Measurements from ENCODE around the gene DDX39A. TPM values are rescaled to one million over a fixed set of nuclear protein-coding genes. Genes with fewer than 3 reads are reported as not detected.
A peak's percentile ranks its signal among the peaks of the same experiment; 100 is the strongest.

DDX39A gene
- polyA plus RNA-seq, 2 of the 4 experiments (the other 2 are of a cell fraction), result 59.0 to 118 TPM

DNA sequence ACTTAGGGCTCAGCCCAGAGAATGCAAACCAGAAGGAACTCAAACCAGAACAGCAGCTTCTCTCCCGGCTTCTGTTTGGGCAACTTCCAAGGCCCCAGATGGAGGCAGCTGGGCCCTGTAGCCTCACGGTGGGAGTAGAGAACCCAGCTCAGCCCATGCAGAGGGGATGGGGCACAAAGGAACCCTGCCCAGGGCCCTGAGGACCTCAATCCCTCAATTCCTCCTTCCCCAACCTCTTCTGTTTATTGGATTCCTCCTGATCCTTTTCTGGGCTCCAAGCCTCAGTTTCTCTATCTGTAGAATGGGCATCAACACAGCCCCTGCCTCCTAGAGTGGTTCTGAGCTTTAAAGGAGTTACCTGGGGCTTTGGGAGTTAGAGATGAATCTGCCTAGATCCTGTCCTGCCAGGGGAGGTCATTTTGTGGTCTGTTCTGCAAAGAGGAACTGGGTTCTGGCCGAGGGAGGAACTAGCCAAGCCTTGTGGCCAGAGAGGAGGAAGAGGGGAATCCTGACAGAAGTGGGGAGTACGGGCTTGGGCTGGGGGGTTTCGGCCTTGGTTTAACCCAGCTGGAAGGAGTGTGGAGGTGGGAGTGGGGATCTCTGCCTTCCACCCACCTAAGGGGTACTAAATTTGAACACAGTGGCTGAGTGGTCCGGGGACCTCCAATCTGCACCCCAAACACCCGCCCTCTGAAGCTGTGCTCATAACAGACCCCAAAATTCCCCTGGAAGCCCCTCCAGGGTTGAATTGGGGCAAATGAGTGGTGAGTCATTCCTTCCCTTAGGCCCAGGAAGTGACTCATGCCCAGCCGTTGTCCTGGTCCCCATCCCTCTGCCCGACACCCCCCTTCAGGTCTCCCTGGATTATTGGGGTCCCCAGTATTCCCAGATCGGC, 35.2 kb downstream of the DDX39A start:
- FAIRE-seq (no peak), DNase-seq (ENCODE audit: low read depth in 1 of 2, low spot score in 1 of 2) (no peak), ATAC-seq (peak in 1 of 2 experiments; percentile 18; a peak in 3 of 6 replicates)
- POLR2A ChIA-PET, result interaction anchor here (0.6 kb wide), 1 partner anchor 266 kb away, joined by 4 read pairs; no protein-coding TSS in a partner anchor
- peak overlapping the region; percentile 24 for H3K4me3 ChIP-seq
- H3K27ac ChIP-seq, result peak overlapping the region; percentile 86 to 94
- TF ChIP-seq HDAC2 (IDR thresholded peaks at IDR 0.05) (peak; percentile 57; the same call in 1 of the 2 replicates), FOSB (CRISPR knock-in tag; IDR thresholded peaks at IDR 0.05) (no peak), KDM1A (IDR thresholded peaks at IDR 0.05; ENCODE audit: low read depth) (peak; percentile 93), FOSL2 (IDR thresholded peaks at IDR 0.05) (peak; percentile 84), FOSL2 (CRISPR knock-in tag; IDR thresholded peaks at IDR 0.05) (peak; percentile 95), JUNB (IDR thresholded peaks at IDR 0.05) (peak; percentile 63)
- no peaks in the 10 kb centered on the region for H3K9me3 ChIP-seq
- CTCF ChIA-PET, result interaction anchor here (0.7 to 1.3 kb wide), 2 partner anchors 22 to 35 kb away, joined by 3 read pairs; no protein-coding TSS in a partner anchor
- peak overlapping the region; percentile 95 for H3K4me2 ChIP-seq
- peaks cover 34% of the 10 kb centered on the region for H3K4me1 ChIP-seq
- 15% methylated on average over 9 of the region's 10 CpGs for WGBS (ENCODE audit: missing lambda C conversion rate)

DNA sequence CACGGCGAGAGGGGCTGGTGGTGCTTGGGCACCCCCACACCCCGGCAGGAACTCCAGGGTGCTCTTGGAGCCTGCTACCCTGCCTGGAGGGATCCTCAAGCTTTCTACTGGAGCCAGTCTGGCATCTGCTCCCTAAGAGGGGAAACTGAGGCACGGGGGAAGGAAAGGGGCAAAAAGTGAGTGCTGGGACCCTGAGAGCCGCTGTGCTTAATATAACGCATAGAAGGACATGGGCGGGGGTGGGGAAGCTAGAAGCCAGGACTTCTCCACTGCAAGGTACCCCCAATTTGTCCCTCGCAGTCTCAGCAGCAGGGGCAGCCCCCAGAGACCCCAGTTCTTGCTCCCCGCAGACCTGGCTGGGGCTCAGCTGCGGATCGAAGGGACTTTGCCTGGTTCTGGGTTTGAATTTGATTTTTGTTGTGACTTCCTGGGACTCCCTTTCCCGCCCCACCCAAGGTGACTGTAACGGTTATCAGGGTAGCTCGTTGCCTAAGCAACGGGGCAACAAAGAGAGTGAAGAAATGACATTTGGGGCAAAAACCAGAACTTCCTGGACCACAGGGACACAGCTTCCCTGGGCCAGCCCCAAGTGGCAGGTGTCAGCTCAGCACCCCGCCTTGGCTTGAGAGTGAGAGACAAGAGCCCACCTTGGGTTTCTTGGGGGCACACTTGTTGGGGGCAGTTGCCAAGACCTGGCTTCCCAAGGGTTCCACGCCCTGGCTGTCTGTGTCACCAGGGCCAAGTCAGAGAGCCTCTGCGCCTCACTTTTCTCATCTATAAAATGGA, 37.3 kb downstream of the DDX39A start:
- H3K4me3 ChIP-seq, result peak overlapping the region; percentile 84
- peak overlapping the region; percentile 99 for H3K4me2 ChIP-seq
- ChIA-PET CTCF (interaction anchor here (0.9 to 1.8 kb wide), 5 partner anchors 11 to 182 kb away, joined by 3 to 11 read pairs (median 5); no protein-coding TSS in a partner anchor), POLR2A (interaction anchor here (0.5 to 1.0 kb wide), 3 partner anchors 26 to 534 kb away, joined by 3 to 11 read pairs (median 6); no protein-coding TSS in a partner anchor)
- peak in 1 of 2 experiments; percentile 77 for DNase-seq (ENCODE audit: low read depth in 1 of 2, low spot score in 1 of 2)
- no peaks in the 10 kb centered on the region for H3K9me3 ChIP-seq
- peak overlapping the region; percentile 94 for H3K27ac ChIP-seq
- peak; percentile 68 to 74 for ATAC-seq
- 0 out of 2 replicates have a peak, but pooled peaks have one; percentile 25 for TF ChIP-seq PHF8 (IDR thresholded peaks at IDR 0.05; ENCODE audit: borderline replicate concordance, low read depth)
- TF ChIP-seq HOXB5 (CRISPR knock-in tag; IDR thresholded peaks at IDR 0.05), result no peak
- TF ChIP-seq JUN (IDR thresholded peaks at IDR 0.05), result no peak
- TF ChIP-seq KDM1A (IDR thresholded peaks at IDR 0.05; ENCODE audit: low read depth), result peak; percentile 78; the same call in 1 of the 2 replicates
- no peak for TF ChIP-seq POLR2AphosphoS2 (conservative IDR thresholded peaks at IDR 0.05; ENCODE audit: low read length)
- WGBS (ENCODE audit: missing lambda C conversion rate), result 2% methylated on average over 13 of the region's 18 CpGs
- no peak for FAIRE-seq
- peaks cover 34% of the 10 kb centered on the region for H3K4me1 ChIP-seq

DNA sequence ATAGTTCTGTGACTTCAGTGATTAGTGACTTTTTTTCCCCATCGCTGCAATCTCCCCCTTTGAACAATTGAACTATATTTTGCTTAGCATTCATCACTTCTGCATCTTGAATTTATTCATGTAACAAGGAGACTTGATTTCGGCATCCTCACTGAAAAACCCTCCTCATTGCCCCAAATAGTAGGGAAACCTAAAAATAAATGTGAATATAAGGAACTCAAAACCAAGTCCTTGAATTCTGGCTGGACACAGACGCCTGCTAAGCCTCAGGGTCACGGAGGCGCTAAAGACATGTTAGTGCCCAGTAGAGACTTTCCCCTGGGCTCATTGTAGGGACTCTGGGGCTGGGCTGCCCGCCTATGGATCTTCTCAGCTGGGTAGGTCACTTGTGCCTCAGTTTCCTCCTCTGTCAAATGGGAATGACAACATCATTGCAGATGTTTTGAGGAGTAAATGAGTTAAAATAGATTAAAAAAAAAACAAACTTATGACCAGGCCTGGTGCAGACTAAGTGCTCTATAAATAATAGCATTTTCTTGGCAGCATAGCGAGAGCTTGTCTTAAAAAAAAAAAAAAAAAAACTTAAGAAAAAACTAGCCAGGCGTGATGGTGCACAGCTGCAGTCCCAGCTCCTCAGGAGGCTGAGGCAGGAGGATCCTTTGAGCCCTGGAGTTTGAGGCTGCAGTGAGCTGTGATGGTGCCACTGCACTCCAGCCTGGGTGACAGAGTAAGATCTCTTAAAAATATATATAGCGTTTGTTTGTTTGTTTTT, 39.7 kb downstream of the DDX39A start:
- peaks cover 27% of the 10 kb centered on the region for H3K4me1 ChIP-seq
- no peak for FAIRE-seq
- 82% methylated on average over 9 of the region's 9 CpGs for WGBS (ENCODE audit: missing lambda C conversion rate)

More for the DNA sequence above, 39.7 kb downstream of the DDX39A start:
- ChIA-PET POLR2A (no interaction called here), CTCF (interaction anchor here (0.7 to 1.7 kb wide), 3 partner anchors 15 to 105 kb away, joined by 3 to 4 read pairs (median 3); no protein-coding TSS in a partner anchor)
- H3K9me3 ChIP-seq, result no peaks in the 10 kb centered on the region
- TF ChIP-seq HOXB13 (CRISPR knock-in tag; IDR thresholded peaks at IDR 0.05; ENCODE audit: low read depth), result no peak
- TF ChIP-seq MYC (IDR thresholded peaks at IDR 0.05; ENCODE audit: borderline replicate concordance, low read length), result no peak
- no peak for TF ChIP-seq SREBF2 (IDR thresholded peaks at IDR 0.05)
- no peak for TF ChIP-seq ESRRA (IDR thresholded peaks at IDR 0.05; ENCODE audit: borderline replicate concordance, low read length)
- TF ChIP-seq CBX2 (IDR thresholded peaks at IDR 0.05; ENCODE audit: borderline replicate concordance, low read depth), result no peak
- TF ChIP-seq TFCP2L1 (CRISPR knock-in tag; IDR thresholded peaks at IDR 0.05), result no peak
- no peak for TF ChIP-seq KDM5A (IDR thresholded peaks at IDR 0.05)
- TF ChIP-seq CHD4 (IDR thresholded peaks at IDR 0.05; ENCODE audit: borderline replicate concordance), result no peak
- TF ChIP-seq, protein P1, sequence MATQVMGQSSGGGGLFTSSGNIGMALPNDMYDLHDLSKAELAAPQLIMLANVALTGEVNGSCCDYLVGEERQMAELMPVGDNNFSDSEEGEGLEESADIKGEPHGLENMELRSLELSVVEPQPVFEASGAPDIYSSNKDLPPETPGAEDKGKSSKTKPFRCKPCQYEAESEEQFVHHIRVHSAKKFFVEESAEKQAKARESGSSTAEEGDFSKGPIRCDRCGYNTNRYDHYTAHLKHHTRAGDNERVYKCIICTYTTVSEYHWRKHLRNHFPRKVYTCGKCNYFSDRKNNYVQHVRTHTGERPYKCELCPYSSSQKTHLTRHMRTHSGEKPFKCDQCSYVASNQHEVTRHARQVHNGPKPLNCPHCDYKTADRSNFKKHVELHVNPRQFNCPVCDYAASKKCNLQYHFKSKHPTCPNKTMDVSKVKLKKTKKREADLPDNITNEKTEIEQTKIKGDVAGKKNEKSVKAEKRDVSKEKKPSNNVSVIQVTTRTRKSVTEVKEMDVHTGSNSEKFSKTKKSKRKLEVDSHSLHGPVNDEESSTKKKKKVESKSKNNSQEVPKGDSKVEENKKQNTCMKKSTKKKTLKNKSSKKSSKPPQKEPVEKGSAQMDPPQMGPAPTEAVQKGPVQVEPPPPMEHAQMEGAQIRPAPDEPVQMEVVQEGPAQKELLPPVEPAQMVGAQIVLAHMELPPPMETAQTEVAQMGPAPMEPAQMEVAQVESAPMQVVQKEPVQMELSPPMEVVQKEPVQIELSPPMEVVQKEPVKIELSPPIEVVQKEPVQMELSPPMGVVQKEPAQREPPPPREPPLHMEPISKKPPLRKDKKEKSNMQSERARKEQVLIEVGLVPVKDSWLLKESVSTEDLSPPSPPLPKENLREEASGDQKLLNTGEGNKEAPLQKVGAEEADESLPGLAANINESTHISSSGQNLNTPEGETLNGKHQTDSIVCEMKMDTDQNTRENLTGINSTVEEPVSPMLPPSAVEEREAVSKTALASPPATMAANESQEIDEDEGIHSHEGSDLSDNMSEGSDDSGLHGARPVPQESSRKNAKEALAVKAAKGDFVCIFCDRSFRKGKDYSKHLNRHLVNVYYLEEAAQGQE (IDR thresholded peaks at IDR 0.05), result no peak
- TF ChIP-seq CEBPB (IDR thresholded peaks at IDR 0.05), result no peak
- TF ChIP-seq BHLHE40 (IDR thresholded peaks at IDR 0.05; ENCODE audit: low read depth, low read length), result no peak
- TF ChIP-seq HEYL (CRISPR knock-in tag; IDR thresholded peaks at IDR 0.05), result no peak
- no peak for TF ChIP-seq MAZ (IDR thresholded peaks at IDR 0.05; ENCODE audit: borderline replicate concordance, low read depth, low read length)
- TF ChIP-seq KDM1A (IDR thresholded peaks at IDR 0.05; ENCODE audit: low read depth), result no peak
- ATAC-seq (no peak), DNase-seq (ENCODE audit: low read depth in 1 of 2, low spot score in 1 of 2) (no peak)
- no peak overlapping the region for H3K4me2 ChIP-seq
- H3K4me3 ChIP-seq, result no peak overlapping the region
- H3K27ac ChIP-seq, result no peak overlapping the region
